Measurements from ENCODE around the gene COLEC11.
"Not testable (repeated sequence)": the region's sequence is repeated elsewhere in the genome, so short reads cannot be mapped to it uniquely, and the experiment has no call there.

Gene COLEC11

DNA sequence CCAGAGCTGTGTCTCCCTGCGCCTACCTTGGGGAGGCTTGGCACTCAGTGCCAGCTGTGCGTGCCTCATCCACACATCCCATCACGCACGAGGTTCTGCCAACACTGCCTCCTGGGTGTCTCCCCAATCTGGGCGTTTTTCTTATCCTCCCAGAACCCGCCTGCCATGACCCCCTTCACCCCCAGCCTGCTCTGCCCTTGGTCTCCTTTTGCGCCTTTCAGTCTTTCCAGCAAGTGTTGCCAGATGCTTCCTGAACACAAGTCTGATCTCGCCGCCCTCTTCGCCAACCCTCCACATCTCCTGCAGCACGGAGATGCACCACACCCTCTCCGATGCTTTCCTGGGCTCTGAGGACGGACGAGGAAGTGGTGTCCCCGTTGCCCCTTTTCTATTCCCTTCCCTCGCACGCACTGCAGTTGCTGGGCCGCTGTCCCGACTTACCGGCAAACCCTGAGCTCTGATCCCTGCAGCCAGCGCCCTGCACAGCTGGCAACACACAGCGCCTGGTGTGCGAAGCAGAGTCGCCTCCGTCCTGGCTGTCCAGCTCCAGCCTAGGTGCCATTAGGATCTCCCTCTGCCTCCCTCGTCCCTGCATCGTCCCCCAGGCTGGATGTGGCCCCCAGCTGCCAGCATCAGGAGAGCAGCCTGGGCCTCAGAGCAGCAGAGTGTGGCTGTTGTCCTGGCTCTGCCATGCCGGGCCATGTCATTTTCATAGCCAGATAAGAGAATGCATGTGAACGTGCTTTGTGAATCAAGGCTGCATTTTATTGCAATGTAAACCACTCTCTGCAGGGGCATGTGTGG, 40.5 kb downstream of the COLEC11 start:
- Histone ChIP-seq H3K4me1 (ENCODE audit: control insufficient read depth, insufficient read depth, low read length) (no peaks in the 10 kb centered on the region), H3K36me3 (ENCODE audit: control insufficient read depth, insufficient read depth, low read length) (no peaks in the 10 kb centered on the region), H3K9me3 (ENCODE audit: control insufficient read depth, insufficient read depth, low read length) (no peaks in the 10 kb centered on the region), H3K9ac (ENCODE audit: low read depth, low read length) (no peak overlapping the region), H3K4me3 (ENCODE audit: low read depth, low read length) (no peak overlapping the region), H3K27me3 (ENCODE audit: control insufficient read depth, insufficient read depth, low read length) (no peaks in the 10 kb centered on the region), H3K27ac (ENCODE audit: low read depth, low read length) (no peak overlapping the region)

DNA sequence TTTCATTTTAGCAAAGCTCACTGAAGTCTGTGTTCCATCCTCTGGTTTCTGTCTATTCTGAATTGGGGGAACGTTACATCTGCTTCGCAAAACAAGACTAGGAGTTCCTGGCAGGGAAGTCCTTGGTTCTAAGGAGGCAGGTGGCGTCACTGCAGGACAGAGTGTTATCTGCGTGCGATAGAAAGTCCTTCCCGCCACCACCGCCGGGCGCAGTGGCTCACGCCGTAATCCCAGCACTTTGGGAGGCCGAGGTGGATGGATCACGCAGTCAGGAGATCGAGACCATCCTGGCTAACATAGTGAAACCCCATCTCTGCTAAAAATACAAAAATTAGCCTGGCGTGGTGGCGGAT, 41.0 kb downstream of the COLEC11 start:
- H3K27me3 ChIP-seq (ENCODE audit: control insufficient read depth, insufficient read depth, low read length); H3K4me3 ChIP-seq (ENCODE audit: low read depth, low read length); H3K36me3 ChIP-seq (ENCODE audit: control insufficient read depth, insufficient read depth, low read length); H3K9me3 ChIP-seq (ENCODE audit: control insufficient read depth, insufficient read depth, low read length); H3K9ac ChIP-seq (ENCODE audit: low read depth, low read length); H3K27ac ChIP-seq (ENCODE audit: low read depth, low read length); H3K4me1 ChIP-seq (ENCODE audit: control insufficient read depth, insufficient read depth, low read length): not testable (repeated sequence)

DNA sequence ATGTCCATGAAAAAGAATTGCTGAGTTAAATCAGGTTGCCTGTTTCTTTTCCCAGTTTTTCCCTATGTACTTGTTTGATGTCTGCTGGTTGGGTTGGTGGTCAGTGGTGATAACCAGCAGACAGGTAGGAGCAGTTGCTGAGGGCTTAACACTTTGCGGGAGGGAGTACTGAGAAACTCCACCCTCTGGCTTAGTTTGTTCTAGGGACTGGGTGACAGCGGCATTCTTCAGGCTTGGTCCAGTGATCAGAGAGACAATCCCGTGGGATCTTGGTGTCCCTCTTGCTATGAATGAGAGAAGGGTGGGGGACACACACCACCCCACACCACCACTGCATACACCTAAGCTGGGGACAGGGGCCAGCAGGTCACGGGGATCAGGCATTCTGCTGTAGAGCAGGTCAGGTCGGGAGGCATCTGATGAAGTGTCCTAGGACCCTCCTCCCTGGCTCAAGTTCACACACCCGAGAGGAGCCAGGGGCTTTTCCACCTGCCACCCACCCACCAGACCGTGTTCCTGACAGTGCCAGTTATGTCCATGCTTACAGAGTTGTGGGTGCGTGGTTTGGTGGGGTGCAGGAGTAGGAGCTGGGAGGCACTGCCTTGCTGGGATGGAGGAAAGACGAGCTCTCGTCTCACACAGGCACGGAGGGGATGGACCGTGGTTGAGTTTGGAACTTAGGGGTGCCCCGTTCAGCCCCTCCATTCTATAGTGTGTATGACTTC, 41.8 kb downstream of the COLEC11 start:
- no peaks in the 10 kb centered on the region for H3K36me3 ChIP-seq (ENCODE audit: control insufficient read depth, insufficient read depth, low read length)
- H3K9me3 ChIP-seq (ENCODE audit: control insufficient read depth, insufficient read depth, low read length), result no peaks in the 10 kb centered on the region
- H3K9ac ChIP-seq (ENCODE audit: low read depth, low read length), result no peak overlapping the region
- H3K27me3 ChIP-seq (ENCODE audit: control insufficient read depth, insufficient read depth, low read length), result no peaks in the 10 kb centered on the region
- no peak overlapping the region for H3K27ac ChIP-seq (ENCODE audit: low read depth, low read length)
- no peaks in the 10 kb centered on the region for H3K4me1 ChIP-seq (ENCODE audit: control insufficient read depth, insufficient read depth, low read length)
- H3K4me3 ChIP-seq (ENCODE audit: low read depth, low read length), result no peak overlapping the region

DNA sequence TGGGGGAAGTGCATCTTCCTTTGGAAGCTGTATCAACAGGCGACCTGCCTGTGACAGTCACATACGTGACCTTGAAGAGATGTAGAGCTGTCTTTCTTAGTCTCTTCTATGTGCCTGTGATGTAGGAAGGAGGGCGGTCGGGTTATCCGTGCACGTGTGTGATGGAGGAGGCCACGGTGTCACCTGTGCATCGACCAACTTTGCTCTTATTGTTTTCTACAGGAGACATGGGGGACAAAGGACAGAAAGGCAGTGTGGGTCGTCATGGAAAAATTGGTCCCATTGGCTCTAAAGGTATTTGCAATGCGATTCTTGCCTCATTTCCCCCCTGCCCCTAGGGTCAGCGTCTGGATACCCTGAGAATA, 42.4 kb downstream of the COLEC11 start:
- Histone ChIP-seq H3K4me1 (ENCODE audit: control insufficient read depth, insufficient read depth, low read length) (no peaks in the 10 kb centered on the region), H3K27ac (ENCODE audit: low read depth, low read length) (no peak overlapping the region), H3K9ac (ENCODE audit: low read depth, low read length) (no peak overlapping the region), H3K36me3 (ENCODE audit: control insufficient read depth, insufficient read depth, low read length) (no peaks in the 10 kb centered on the region), H3K27me3 (ENCODE audit: control insufficient read depth, insufficient read depth, low read length) (no peaks in the 10 kb centered on the region), H3K4me3 (ENCODE audit: low read depth, low read length) (no peak overlapping the region), H3K9me3 (ENCODE audit: control insufficient read depth, insufficient read depth, low read length) (no peaks in the 10 kb centered on the region)

DNA sequence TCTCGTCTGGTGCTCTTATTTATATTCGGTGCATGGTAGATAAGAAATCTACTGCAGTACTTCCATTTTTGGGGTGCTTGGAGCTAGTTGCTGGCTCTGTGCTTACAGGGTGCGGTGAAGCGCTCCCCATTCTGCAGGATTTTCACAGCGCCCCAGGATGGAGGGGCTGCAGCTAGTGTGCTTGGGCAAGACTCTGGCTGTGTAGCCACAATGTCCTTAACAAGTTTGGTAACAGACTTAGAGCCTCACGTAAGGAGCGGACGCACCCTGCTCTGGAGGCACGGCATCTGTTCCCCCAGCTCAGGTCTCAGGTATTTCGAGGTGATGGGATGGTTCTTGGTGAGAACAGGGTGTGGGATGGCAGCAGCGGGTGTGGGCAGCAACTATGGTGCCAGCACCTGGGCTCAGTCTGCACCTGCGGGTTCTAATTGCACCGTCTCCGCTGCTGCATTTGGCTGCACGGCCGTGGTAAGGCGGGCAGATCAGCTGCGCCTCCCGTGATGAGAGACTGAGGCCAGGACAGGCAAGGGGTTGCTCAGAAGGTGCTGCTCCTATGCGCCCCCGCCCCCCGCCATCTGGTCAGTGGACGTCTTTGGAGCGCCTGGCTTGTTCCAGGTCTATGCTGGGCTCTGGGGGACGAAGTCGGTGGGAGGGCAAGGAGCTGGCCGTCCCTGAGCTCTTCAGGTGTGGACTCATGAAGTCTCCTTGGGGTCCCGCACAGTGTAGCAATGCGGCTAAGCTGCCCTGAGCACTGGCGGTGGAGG, 43.0 kb downstream of the COLEC11 start:
- Histone ChIP-seq H3K4me3 (ENCODE audit: low read depth, low read length) (no peak overlapping the region), H3K9ac (ENCODE audit: low read depth, low read length) (no peak overlapping the region), H3K27ac (ENCODE audit: low read depth, low read length) (no peak overlapping the region), H3K4me1 (ENCODE audit: control insufficient read depth, insufficient read depth, low read length) (no peaks in the 10 kb centered on the region), H3K27me3 (ENCODE audit: control insufficient read depth, insufficient read depth, low read length) (no peaks in the 10 kb centered on the region), H3K36me3 (ENCODE audit: control insufficient read depth, insufficient read depth, low read length) (no peaks in the 10 kb centered on the region), H3K9me3 (ENCODE audit: control insufficient read depth, insufficient read depth, low read length) (no peaks in the 10 kb centered on the region)

DNA sequence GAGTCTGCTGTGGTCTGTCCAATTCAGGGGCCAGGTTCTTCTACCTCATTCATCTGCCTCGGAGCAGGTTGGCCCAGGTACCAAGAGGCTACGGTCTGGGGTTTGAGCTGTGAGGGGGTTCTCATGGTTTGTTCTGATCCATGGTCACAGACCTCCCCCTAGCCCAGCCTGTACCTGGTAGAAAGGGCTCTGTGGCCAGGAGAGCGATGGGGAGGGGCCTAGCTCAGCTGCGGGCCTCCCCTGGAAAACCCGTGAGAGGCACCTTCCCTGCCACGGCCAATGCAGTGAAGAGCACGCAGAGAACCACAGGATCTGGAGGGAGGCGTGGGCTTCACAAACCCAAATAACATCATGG, 43.5 kb downstream of the COLEC11 start:
- Histone ChIP-seq H3K27me3 (ENCODE audit: control insufficient read depth, insufficient read depth, low read length) (no peaks in the 10 kb centered on the region), H3K9me3 (ENCODE audit: control insufficient read depth, insufficient read depth, low read length) (no peaks in the 10 kb centered on the region), H3K4me3 (ENCODE audit: low read depth, low read length) (no peak overlapping the region), H3K9ac (ENCODE audit: low read depth, low read length) (no peak overlapping the region), H3K36me3 (ENCODE audit: control insufficient read depth, insufficient read depth, low read length) (no peaks in the 10 kb centered on the region), H3K4me1 (ENCODE audit: control insufficient read depth, insufficient read depth, low read length) (no peaks in the 10 kb centered on the region), H3K27ac (ENCODE audit: low read depth, low read length) (no peak overlapping the region)

DNA sequence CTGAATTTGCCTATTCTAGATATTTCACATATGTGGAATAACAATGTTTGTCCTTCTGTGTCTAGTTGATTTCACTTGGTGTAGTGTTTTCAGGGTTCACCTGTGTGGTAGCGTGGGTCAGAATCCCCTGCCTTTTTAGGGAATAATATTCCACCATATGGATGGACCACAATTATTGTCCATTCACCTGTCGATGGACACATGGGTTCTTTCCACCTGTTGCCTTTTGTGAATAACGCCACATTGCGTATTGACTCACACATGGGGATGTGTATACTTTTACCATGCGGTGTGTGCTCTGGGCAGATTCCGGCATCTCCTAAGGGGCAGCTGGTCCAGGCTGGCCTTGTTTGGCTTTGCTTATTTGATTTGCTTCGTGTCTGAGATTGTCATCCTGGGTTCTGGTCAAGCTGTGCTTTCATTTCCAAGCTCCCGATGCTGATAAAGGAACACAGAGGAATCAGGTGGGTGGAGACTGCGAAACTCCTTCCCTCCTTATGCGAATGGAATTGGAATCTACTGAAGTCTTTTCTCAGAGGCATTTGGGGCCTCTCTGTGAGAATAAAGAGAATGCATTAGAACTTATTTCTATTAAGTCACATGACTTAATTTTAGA, 44.2 kb downstream of the COLEC11 start:
- Histone ChIP-seq H3K36me3 (ENCODE audit: control insufficient read depth, insufficient read depth, low read length) (no peaks in the 10 kb centered on the region), H3K4me3 (ENCODE audit: low read depth, low read length) (no peak overlapping the region), H3K9ac (ENCODE audit: low read depth, low read length) (no peak overlapping the region), H3K27me3 (ENCODE audit: control insufficient read depth, insufficient read depth, low read length) (no peaks in the 10 kb centered on the region), H3K9me3 (ENCODE audit: control insufficient read depth, insufficient read depth, low read length) (no peaks in the 10 kb centered on the region), H3K27ac (ENCODE audit: low read depth, low read length) (no peak overlapping the region), H3K4me1 (ENCODE audit: control insufficient read depth, insufficient read depth, low read length) (no peaks in the 10 kb centered on the region)

DNA sequence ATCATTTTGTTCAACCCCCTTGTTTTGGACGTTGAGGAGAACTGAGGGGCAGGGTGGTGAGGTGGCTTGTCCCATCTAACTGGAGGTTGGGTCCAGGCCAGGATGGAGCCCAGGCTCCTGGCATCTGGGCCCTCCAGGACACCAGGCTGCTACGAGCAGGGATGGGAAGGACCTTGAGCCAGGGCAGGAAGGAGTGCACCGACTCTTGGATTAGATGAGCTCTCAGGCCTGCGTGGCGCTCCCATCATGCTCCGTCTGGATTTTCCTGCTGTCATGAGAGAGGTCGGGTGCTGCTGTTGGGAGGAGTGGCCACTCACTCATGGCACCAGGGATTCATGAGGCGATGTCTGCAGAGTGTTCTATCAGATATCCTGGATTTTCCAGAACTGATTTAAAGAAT, 44.7 kb downstream of the COLEC11 start:
- Histone ChIP-seq H3K4me1 (ENCODE audit: control insufficient read depth, insufficient read depth, low read length) (no peaks in the 10 kb centered on the region), H3K27me3 (ENCODE audit: control insufficient read depth, insufficient read depth, low read length) (no peaks in the 10 kb centered on the region), H3K36me3 (ENCODE audit: control insufficient read depth, insufficient read depth, low read length) (no peaks in the 10 kb centered on the region), H3K9me3 (ENCODE audit: control insufficient read depth, insufficient read depth, low read length) (no peaks in the 10 kb centered on the region), H3K9ac (ENCODE audit: low read depth, low read length) (no peak overlapping the region), H3K4me3 (ENCODE audit: low read depth, low read length) (no peak overlapping the region), H3K27ac (ENCODE audit: low read depth, low read length) (no peak overlapping the region)

DNA sequence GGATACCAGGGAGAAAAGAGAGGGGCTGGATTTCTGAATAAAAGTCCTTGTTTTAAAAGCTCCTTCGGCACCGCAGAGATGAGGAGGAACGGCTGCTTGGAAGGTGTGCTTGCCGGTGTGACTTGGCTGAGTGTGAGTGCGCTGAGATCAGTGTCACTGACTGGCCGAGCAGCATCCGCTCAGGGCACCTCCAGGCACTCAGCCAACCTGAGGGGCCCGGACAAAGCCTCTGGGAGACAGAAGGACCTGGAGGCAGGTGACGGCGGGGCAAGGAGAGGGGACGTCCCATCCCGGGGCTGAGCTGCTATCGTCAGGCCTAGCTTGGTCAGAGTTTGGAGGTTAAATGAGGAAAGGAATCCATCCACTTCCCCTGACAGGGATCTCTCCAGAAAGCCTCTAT, 46.3 kb downstream of the COLEC11 start:
- no peaks in the 10 kb centered on the region for H3K4me1 ChIP-seq (ENCODE audit: control insufficient read depth, insufficient read depth, low read length)
- no peak overlapping the region for H3K9ac ChIP-seq (ENCODE audit: low read depth, low read length)
- no peak overlapping the region for H3K4me3 ChIP-seq (ENCODE audit: low read depth, low read length)
- no peaks in the 10 kb centered on the region for H3K36me3 ChIP-seq (ENCODE audit: control insufficient read depth, insufficient read depth, low read length)
- no peak overlapping the region for H3K27ac ChIP-seq (ENCODE audit: low read depth, low read length)
- H3K27me3 ChIP-seq (ENCODE audit: control insufficient read depth, insufficient read depth, low read length), result no peaks in the 10 kb centered on the region
- H3K9me3 ChIP-seq (ENCODE audit: control insufficient read depth, insufficient read depth, low read length), result no peaks in the 10 kb centered on the region

DNA sequence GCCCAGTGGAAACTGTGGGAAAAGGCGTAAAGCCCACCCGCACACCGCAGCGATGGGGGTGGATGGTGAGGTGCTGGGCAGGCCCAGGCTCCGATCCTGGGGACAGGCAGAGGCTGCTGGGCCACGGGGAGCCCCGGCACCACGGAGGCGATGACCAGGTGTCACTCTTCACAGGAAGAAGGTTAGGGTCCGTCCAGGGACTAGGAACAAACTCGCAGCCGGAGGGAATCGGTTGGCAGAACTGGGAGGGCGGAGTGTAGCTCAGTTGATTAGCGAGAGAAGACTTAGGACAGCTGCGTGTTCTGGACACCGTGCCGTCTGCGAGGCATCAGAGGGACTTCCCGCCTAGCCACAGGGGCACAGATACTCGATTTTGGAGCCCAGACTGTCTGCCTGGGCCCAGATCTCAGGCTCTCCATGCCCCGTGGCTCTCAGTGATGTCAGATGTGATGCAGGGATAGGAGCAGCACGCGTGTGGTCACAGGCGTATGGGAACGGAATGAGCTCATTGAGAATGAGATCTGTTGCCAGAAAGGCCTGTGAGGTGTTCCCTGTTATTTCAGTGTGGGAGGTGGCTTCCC, 47.0 kb downstream of the COLEC11 start:
- Histone ChIP-seq H3K27ac (ENCODE audit: low read depth, low read length) (no peak overlapping the region), H3K4me3 (ENCODE audit: low read depth, low read length) (no peak overlapping the region), H3K9ac (ENCODE audit: low read depth, low read length) (no peak overlapping the region), H3K9me3 (ENCODE audit: control insufficient read depth, insufficient read depth, low read length) (no peaks in the 10 kb centered on the region), H3K4me1 (ENCODE audit: control insufficient read depth, insufficient read depth, low read length) (no peaks in the 10 kb centered on the region), H3K27me3 (ENCODE audit: control insufficient read depth, insufficient read depth, low read length) (no peaks in the 10 kb centered on the region), H3K36me3 (ENCODE audit: control insufficient read depth, insufficient read depth, low read length) (no peaks in the 10 kb centered on the region)

All from HUES48 (cell line).